ENCODE measurements around the gene SUMF1. TPM values are rescaled to one million over a fixed set of nuclear protein-coding genes. Genes with fewer than 3 reads are reported as not detected.

The SUMF1 gene
- polyA plus RNA-seq, 1 donor (not counting 4 experiments of a cell fraction or from before 2014, with no cell fraction given): 36.1 TPM

GRCh38 chr3:4425055-4425454 is 42.0 kb downstream of the SUMF1 start:
- no peak overlapping the region for H3K4me2 ChIP-seq (ENCODE audit: control insufficient read depth, extremely low read depth, insufficient read depth, low read depth, low read length)
- no peak for TF ChIP-seq CTCF (optimal IDR thresholded peaks at IDR 0.05 in 1 of 3, IDR thresholded peaks at IDR 0.05 in 1 of 3, conservative IDR thresholded peaks at IDR 0.05 in 1 of 3; ENCODE audit: extremely low read depth in 1 of 3, insufficient read depth in 2 of 3, low read length in 3 of 3)
- no peaks in the 10 kb centered on the region for H4K20me1 ChIP-seq (ENCODE audit: control insufficient read depth, extremely low read depth, insufficient read depth, low read length)
- H2AFZ ChIP-seq (ENCODE audit: control insufficient read depth, low read length): no peak overlapping the region
- no peak overlapping the region for H3K9ac ChIP-seq (ENCODE audit: control insufficient read depth, extremely low read depth, insufficient read depth, low read length)
- no peak for DNase-seq (ENCODE audit: low read depth, low spot score)
- H3K27ac ChIP-seq (ENCODE audit: control insufficient read depth, insufficient read depth, low read length): no peak overlapping the region
- no peak overlapping the region for H3K4me3 ChIP-seq (ENCODE audit: control insufficient read depth in 2 of 3, extremely low read depth in 1 of 3, insufficient read depth in 2 of 3, low read depth in 1 of 3, low read length in 3 of 3)
- H3K36me3 ChIP-seq (ENCODE audit: control insufficient read depth in 2 of 2, extremely low read depth in 1 of 2, insufficient read depth in 2 of 2, low read length in 2 of 2): no peaks in the 10 kb centered on the region
- no peaks in the 10 kb centered on the region for H3K79me2 ChIP-seq (ENCODE audit: control insufficient read depth, insufficient read depth, low read length)
- no peaks in the 10 kb centered on the region for H3K9me1 ChIP-seq (ENCODE audit: control insufficient read depth, extremely low read depth, insufficient read depth, low read length)
- peaks cover 18% of the 10 kb centered on the region for H3K4me1 ChIP-seq (ENCODE audit: control insufficient read depth, extremely low read depth, insufficient read depth, low read length)
- dilution Hi-C loops (cut with MboI; ENCODE audit: extremely low pct_ligation_motif_present, low sequenced_read_pairs): no loop called here
- no peaks in the 10 kb centered on the region for H3K27me3 ChIP-seq (ENCODE audit: control insufficient read depth, extremely low read depth, insufficient read depth, low read length)
- no peaks in the 10 kb centered on the region for H3K9me3 ChIP-seq (ENCODE audit: control insufficient read depth, low read depth, low read length)
- no peak for FAIRE-seq

- H3K9me3 ChIP-seq (ENCODE audit: control insufficient read depth, low read depth, low read length): no peaks in the 10 kb centered on the region
- H3K4me3 ChIP-seq (ENCODE audit: control insufficient read depth in 2 of 3, extremely low read depth in 1 of 3, insufficient read depth in 2 of 3, low read depth in 1 of 3, low read length in 3 of 3): no peak overlapping the region
- peaks cover 33% of the 10 kb centered on the region for H3K4me1 ChIP-seq (ENCODE audit: control insufficient read depth, extremely low read depth, insufficient read depth, low read length)
- dilution Hi-C loops (cut with MboI; ENCODE audit: extremely low pct_ligation_motif_present, low sequenced_read_pairs): no loop called here
- H3K79me2 ChIP-seq (ENCODE audit: control insufficient read depth, insufficient read depth, low read length): no peaks in the 10 kb centered on the region
- DNase-seq (ENCODE audit: low read depth, low spot score) (peak; percentile 32), FAIRE-seq (peak; percentile 73)
- peak overlapping the region; percentile 24 for H3K9ac ChIP-seq (ENCODE audit: control insufficient read depth, extremely low read depth, insufficient read depth, low read length)
- peak overlapping the region; percentile 70 for H3K27ac ChIP-seq (ENCODE audit: control insufficient read depth, insufficient read depth, low read length)
- no peaks in the 10 kb centered on the region for H3K36me3 ChIP-seq (ENCODE audit: control insufficient read depth in 2 of 2, extremely low read depth in 1 of 2, insufficient read depth in 2 of 2, low read length in 2 of 2)
- H4K20me1 ChIP-seq (ENCODE audit: control insufficient read depth, extremely low read depth, insufficient read depth, low read length): no peaks in the 10 kb centered on the region
- no peaks in the 10 kb centered on the region for H3K27me3 ChIP-seq (ENCODE audit: control insufficient read depth, extremely low read depth, insufficient read depth, low read length)
- no peaks in the 10 kb centered on the region for H3K9me1 ChIP-seq (ENCODE audit: control insufficient read depth, extremely low read depth, insufficient read depth, low read length)
- TF ChIP-seq EZH2 (IDR thresholded peaks at IDR 0.05; ENCODE audit: low read length): no peak
- TF ChIP-seq CTCF (optimal IDR thresholded peaks at IDR 0.05 in 1 of 3, IDR thresholded peaks at IDR 0.05 in 1 of 3, conservative IDR thresholded peaks at IDR 0.05 in 1 of 3; ENCODE audit: extremely low read depth in 1 of 3, insufficient read depth in 2 of 3, low read length in 3 of 3): no peak
- no peak overlapping the region for H2AFZ ChIP-seq (ENCODE audit: control insufficient read depth, low read length)
- H3K4me2 ChIP-seq (ENCODE audit: control insufficient read depth, extremely low read depth, insufficient read depth, low read depth, low read length): peak overlapping the region; percentile 31
Observed at GRCh38 chr3:4421121-4421520, 45.9 kb downstream of the SUMF1 start.

Data from keratinocyte (primary cell).